HG02973 (cell line): ENCODE measurements around the gene UNC93A.
A peak's percentile ranks its signal among the peaks of the same experiment; 100 is the strongest.
"Not testable (repeated sequence)": the region's sequence is repeated elsewhere in the genome, so short reads cannot be mapped to it uniquely, and the experiment has no call there.

Experiments used
- ATAC-seq: cut with Tn5 transposase; IDR thresholded peaks from one replicate; pipeline ENCODE4 v1.9.1; 2021; ENCODE audit warnings: moderate library complexity; ENCODE audit not compliant: unreplicated experiment

UNC93A gene

GRCh38 chr6:167338541-167339117, 47.5 kb downstream of the UNC93A start:
- ATAC-seq = no peak

GRCh38 chr6:167341038-167341583, 50.0 kb downstream of the UNC93A start:
- ATAC-seq = no peak

GRCh38 chr6:167341665-167342655, 50.8 kb downstream of the UNC93A start:
- no peak for ATAC-seq

- ATAC-seq = no peak
Measured at GRCh38 chr6:167342879-167343610, 51.9 kb downstream of the UNC93A start.

- ATAC-seq = no peak
Measured at GRCh38 chr6:167345348-167345747, 54.2 kb downstream of the UNC93A start.

- ATAC-seq = no peak
Measured at GRCh38 chr6:167345960-167346359, 54.8 kb downstream of the UNC93A start.

GRCh38 chr6:167347226-167347625, 56.1 kb downstream of the UNC93A start:
- no peak for ATAC-seq

- no peak for ATAC-seq
Measured at GRCh38 chr6:167349631-167350274, 58.6 kb downstream of the UNC93A start.

GRCh38 chr6:167350275-167350696, 59.2 kb downstream of the UNC93A start:
- ATAC-seq = no peak

GRCh38 chr6:167350731-167351655, 59.9 kb downstream of the UNC93A start:
- ATAC-seq = peak; percentile 71

- peak; percentile 50 for ATAC-seq
Measured at GRCh38 chr6:167351656-167352345, 60.7 kb downstream of the UNC93A start.

GRCh38 chr6:167356874-167357273, 65.8 kb downstream of the UNC93A start:
- no peak for ATAC-seq

GRCh38 chr6:167358394-167358793, 67.3 kb downstream of the UNC93A start:
- ATAC-seq = not testable (repeated sequence)

GRCh38 chr6:167361170-167361569, 70.1 kb downstream of the UNC93A start:
- ATAC-seq = not testable (repeated sequence)
